Measurements from ENCODE around the gene HECW1.

DNA sequence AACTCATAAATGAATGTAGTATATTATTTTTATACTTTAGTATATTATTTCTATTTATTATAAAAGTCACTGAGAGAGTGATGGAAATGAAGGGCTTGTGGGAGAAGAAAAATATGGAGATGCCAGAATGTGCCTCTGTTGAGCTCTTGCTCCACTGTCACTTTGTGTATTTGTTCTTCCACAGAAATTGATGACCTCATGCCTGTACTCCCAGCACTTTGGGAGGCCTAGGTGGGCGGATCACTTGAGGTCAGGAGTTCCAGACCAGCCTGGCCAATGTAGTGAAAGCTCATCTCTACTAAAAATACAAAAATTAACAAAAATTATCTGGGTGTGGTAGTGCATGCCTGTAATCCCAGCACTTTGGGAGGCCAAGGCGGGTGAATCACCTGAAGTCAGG is 394.0 kb downstream of the HECW1 start:
- TF ChIP-seq, protein P1, sequence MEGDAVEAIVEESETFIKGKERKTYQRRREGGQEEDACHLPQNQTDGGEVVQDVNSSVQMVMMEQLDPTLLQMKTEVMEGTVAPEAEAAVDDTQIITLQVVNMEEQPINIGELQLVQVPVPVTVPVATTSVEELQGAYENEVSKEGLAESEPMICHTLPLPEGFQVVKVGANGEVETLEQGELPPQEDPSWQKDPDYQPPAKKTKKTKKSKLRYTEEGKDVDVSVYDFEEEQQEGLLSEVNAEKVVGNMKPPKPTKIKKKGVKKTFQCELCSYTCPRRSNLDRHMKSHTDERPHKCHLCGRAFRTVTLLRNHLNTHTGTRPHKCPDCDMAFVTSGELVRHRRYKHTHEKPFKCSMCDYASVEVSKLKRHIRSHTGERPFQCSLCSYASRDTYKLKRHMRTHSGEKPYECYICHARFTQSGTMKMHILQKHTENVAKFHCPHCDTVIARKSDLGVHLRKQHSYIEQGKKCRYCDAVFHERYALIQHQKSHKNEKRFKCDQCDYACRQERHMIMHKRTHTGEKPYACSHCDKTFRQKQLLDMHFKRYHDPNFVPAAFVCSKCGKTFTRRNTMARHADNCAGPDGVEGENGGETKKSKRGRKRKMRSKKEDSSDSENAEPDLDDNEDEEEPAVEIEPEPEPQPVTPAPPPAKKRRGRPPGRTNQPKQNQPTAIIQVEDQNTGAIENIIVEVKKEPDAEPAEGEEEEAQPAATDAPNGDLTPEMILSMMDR (conservative IDR thresholded peaks at IDR 0.05; ENCODE audit: low read length), result no peak
- no peak for TF ChIP-seq EZH2phosphoT487 (IDR thresholded peaks at IDR 0.05; ENCODE audit: borderline replicate concordance)
